IPS-18a (cell line): Measurements from ENCODE around the gene IL22RA1.

Source experiments
- H3K27ac ChIP-seq: one replicate; pipeline ENCODE4 v1.5.1; 2013; ENCODE audit warnings: low read length
- H3K27me3 ChIP-seq: one replicate; pipeline ENCODE4 v1.6.1; 2013; ENCODE audit warnings: mild to moderate bottlenecking, low read length; ENCODE audit not compliant: control insufficient read depth, insufficient read depth
- H3K36me3 ChIP-seq: one replicate; pipeline ENCODE4 v1.6.1; 2013; ENCODE audit warnings: low read depth, low read length; ENCODE audit not compliant: control insufficient read depth
- H3K4me1 ChIP-seq: one replicate; pipeline ENCODE4 v1.6.1; 2013; ENCODE audit warnings: low read depth, low read length; ENCODE audit not compliant: control insufficient read depth
- H3K4me3 ChIP-seq: one replicate; pipeline ENCODE4 v1.5.1; 2013; ENCODE audit warnings: low read length
- H3K9ac ChIP-seq: one replicate; pipeline ENCODE4 v1.6.1; 2013; ENCODE audit warnings: mild to moderate bottlenecking, low read length, moderate library complexity
- H3K9me3 ChIP-seq: one replicate; pipeline ENCODE4 v1.6.1; 2013; ENCODE audit warnings: low read depth, low read length; ENCODE audit not compliant: control insufficient read depth

The IL22RA1 gene

DNA sequence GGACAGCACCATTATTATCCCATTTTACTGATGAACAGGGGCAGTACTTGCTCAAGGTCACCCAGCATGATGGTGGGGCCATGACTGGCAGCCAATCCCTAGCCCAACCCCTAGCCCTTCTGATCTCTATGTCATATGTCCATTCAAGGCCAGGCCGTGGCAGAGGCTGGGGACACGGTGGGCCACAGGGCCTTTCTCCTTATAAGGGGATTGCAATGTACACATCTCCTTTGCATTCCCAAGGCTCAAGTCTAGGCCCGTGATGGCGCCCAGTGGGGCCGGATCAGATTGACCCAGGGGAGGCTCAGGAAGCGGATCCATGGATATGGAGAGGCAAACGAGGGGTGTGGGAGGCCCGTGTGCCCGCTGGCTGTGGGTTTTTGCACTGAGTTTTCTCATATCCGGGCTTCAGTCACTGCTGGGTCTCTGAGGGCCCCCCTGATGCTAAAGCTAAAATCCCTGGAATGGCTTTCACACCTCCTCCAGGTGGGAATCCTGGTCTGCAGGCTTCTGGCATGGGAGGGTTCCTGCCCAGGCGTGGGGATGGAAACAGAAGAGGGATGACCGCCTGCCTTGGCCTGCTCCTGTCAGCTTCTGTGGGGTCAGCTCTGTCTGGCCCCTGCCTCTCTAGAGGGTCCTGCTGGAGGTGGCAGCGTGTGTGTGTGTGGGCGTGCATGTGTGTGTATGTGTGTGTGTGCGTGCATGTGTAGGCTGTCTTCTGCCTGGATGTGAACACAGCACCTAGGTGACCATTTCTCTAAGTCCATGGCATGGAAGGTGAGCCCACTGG is 33.1 kb downstream of the IL22RA1 start:
- H3K27me3 ChIP-seq = peaks cover 5% of the 10 kb centered on the region
- no peaks in the 10 kb centered on the region for H3K9me3 ChIP-seq
- no peak overlapping the region for H3K4me3 ChIP-seq
- H3K36me3 ChIP-seq = no peaks in the 10 kb centered on the region
- H3K27ac ChIP-seq = no peak overlapping the region
- H3K9ac ChIP-seq = no peak overlapping the region
- H3K4me1 ChIP-seq = peaks cover 13% of the 10 kb centered on the region

DNA sequence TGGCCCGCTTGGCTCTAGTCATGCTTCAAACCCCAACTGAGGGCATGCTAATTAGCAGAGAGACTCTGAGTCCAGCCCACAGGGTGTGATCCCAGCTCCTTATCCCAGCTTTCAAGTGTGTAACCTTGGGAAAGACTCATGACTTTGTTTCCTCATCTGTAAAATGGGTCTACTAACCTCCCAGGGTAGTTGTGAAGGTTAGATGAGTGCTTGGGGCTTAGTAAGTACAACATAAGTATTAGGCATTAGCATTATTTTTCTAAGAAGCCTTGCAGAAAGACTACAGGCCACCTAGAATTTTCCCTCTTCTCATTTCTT is 33.8 kb downstream of the IL22RA1 start:
- no peaks in the 10 kb centered on the region for H3K9me3 ChIP-seq
- no peak overlapping the region for H3K27ac ChIP-seq
- H3K27me3 ChIP-seq = peaks cover 5% of the 10 kb centered on the region
- H3K4me1 ChIP-seq = peaks cover 10% of the 10 kb centered on the region
- H3K36me3 ChIP-seq = no peaks in the 10 kb centered on the region
- H3K4me3 ChIP-seq = no peak overlapping the region
- H3K9ac ChIP-seq = no peak overlapping the region

DNA sequence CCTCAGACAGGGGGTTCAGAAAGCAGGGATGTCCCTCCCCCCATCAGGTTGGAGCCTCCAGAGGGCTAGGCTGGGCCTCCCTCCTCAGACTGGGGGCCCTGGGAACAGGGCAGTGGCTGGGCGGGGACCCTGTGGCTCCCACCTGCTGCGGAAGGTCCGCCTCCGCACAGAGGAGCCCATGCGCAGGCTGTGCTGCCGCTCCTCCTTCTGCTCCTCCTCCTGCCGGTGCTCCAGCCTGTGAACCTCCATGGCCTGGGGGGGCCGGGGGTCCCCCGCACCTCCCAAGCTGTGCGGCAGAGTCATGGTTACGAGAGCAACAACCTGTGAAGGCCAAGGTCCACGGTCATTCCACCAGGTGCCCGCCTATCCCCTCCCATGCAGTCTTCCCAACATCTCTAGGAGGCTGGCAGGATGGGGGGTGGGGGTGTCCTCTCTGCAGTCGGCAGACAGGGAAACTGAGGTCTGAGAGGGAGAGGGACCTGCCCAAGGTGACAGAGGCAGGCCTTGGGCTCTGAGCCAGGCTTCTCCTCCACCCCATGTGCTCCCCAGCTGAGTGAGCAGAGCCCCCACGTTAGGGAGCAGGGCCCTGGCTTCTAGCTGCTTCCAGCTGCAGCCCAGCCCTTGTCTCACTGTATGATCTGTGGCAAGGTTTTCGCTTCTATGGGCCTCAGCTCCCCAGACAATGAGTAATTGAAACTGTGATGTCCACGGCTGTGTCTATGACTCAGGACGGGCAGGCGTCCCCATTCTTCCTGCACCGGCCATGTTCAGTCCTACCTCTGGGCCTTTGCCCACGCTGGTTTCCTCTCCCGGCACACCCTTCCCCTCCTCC is 34.4 kb downstream of the IL22RA1 start:
- no peak overlapping the region for H3K27ac ChIP-seq
- H3K27me3 ChIP-seq = peaks cover 5% of the 10 kb centered on the region
- no peak overlapping the region for H3K9ac ChIP-seq
- H3K4me1 ChIP-seq = peaks cover 10% of the 10 kb centered on the region
- H3K9me3 ChIP-seq = no peaks in the 10 kb centered on the region
- H3K4me3 ChIP-seq = no peak overlapping the region
- H3K36me3 ChIP-seq = no peaks in the 10 kb centered on the region

DNA sequence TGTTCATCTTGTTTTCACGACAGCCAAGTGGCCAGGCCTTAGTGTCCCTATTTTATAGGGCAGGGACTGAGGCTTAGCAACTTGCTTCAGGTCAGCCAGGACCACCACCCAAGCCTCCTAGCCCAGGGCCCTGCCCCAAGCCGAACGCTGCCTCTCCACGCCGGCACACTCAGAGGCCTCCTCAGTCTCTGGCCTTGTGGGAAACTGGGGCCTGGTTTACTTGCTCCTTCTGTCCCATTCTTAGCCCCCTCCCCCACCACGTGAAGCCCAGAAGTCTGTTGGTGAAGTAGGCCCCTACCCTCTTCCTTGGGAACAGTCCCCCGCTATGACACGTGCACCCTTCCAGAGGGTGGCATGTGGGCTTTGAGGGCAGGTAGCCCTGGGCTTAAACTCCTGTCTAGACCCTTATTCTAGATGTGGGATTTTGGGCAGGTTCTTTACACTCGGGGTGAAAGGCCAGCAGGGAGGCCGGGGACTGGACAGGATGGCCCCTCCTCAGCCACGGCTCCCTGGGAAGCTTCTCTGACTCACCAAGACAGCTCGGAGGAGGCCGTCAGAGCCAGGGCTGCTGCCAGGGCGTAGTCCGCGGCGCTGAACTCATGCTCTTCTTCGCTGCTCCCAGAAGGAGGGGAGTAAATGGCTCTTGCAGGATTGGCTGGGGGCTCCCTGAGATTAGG is 35.3 kb downstream of the IL22RA1 start:
- no peak overlapping the region for H3K9ac ChIP-seq

DNA sequence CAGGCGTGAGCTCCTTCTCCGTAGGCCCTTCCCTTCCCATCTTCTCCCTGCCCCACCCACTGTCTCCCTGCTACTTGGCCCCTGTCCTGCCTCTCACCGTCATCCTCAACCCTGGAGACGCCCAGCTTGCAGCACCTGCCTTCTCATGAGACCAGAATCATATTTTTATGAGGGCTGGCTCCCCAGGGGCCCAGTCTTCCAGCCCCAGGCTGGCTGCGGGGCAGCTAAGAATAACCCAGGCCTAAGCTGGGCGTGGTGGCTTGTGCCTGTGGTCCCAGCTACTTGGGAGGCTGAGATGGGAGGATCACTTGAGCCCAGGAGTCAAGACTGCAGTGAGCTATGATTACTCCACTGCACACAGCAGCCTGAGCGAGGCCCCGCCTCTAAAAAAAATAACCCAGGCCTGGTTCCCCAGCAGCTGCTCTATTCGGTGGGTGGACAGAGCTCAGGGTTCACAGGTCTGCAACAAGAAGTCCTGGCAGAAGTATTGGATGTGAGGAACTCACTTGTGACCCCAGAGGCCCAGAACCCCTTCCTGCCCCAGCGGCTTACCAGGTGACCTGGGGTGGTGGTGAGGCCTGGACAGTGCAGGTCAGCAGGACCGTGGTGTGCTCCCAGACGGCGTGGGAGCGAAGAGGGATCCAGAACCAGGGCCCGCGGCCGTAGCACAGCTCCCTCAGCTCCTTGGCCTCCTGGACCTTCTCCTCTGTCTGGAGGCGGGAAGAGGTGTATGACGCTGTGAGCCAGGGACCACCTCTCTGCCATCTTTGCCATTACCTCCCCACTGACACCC is 37.4 kb downstream of the IL22RA1 start:
- Histone ChIP-seq H3K27me3 (no peaks in the 10 kb centered on the region), H3K4me1 (peaks cover 4% of the 10 kb centered on the region), H3K27ac (no peak overlapping the region), H3K9me3 (no peaks in the 10 kb centered on the region), H3K36me3 (no peaks in the 10 kb centered on the region), H3K9ac (no peak overlapping the region), H3K4me3 (no peak overlapping the region)

More for the DNA sequence above, 35.3 kb downstream of the IL22RA1 start:
- Histone ChIP-seq H3K36me3 (no peaks in the 10 kb centered on the region), H3K9me3 (no peaks in the 10 kb centered on the region), H3K27me3 (peaks cover 5% of the 10 kb centered on the region), H3K4me3 (no peak overlapping the region), H3K4me1 (peaks cover 10% of the 10 kb centered on the region), H3K27ac (no peak overlapping the region)

DNA sequence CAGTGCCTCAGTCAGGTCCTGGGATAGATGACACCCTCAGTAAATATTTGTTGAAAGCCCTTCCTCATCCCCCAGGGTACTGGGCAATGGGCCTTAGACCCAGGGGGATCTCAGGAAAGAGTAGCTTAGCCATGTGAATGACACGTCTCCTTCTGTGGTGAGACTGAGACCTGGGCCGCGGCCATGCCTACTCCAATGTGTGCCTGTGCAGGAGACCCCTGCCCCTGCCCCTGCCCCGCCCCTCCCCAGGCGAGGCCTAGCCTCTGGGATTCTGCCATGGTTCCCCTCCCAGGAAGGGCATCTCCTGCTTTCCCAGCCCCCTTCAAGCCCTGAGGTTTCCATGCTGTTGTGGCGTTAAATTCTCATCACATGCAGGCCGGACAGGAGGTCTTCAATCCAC is 38.1 kb downstream of the IL22RA1 start:
- Histone ChIP-seq H3K27me3 (no peaks in the 10 kb centered on the region), H3K9ac (no peak overlapping the region), H3K27ac (no peak overlapping the region), H3K4me3 (no peak overlapping the region), H3K9me3 (no peaks in the 10 kb centered on the region), H3K36me3 (no peaks in the 10 kb centered on the region), H3K4me1 (peaks cover 4% of the 10 kb centered on the region)

DNA sequence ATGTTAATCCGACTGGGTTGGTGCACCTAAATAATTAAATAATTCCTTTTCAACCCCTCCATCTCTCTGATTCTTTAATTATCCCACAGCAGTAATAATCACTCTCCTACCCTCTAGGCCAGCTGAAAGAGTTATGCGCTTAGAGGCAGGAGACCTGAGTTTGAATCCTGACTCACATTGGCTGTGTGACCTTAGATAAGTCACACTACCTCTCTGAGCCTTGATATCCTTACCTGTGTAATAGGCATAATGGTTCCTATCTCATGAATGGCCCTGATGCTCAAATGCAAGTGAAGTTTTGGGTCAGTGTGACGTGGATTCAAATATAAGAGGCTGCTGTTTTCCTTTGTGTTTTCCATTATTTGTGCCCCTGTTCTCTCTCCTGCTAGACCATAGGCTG is 39.1 kb downstream of the IL22RA1 start:
- Histone ChIP-seq H3K27me3 (no peaks in the 10 kb centered on the region), H3K4me1 (peaks cover 4% of the 10 kb centered on the region), H3K9me3 (no peaks in the 10 kb centered on the region), H3K27ac (no peak overlapping the region), H3K4me3 (no peak overlapping the region), H3K9ac (no peak overlapping the region), H3K36me3 (no peaks in the 10 kb centered on the region)

DNA sequence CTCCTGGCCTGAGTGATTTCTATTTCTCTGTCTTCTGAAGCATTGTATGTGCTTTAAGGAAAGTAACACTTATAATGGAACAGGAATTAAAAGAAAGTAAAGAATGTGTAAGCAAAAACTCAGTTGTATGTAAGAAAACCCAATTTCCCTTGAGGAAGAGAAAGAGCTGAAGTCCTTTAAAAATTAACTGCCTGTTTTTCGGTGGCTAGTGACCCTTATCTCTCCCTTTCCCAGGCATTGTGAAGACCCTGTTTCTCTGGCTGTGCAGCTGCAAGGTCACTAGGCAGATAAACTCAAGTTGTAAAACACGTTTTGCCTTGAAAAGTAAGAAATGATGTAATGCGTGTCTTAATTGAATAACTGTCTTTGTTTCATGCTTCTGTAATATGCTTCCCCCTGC is 39.5 kb downstream of the IL22RA1 start:
- no peaks in the 10 kb centered on the region for H3K36me3 ChIP-seq
- H3K4me1 ChIP-seq = peaks cover 4% of the 10 kb centered on the region
- no peak overlapping the region for H3K9ac ChIP-seq
- no peak overlapping the region for H3K27ac ChIP-seq
- no peak overlapping the region for H3K4me3 ChIP-seq
- no peaks in the 10 kb centered on the region for H3K9me3 ChIP-seq
- H3K27me3 ChIP-seq = no peaks in the 10 kb centered on the region

DNA sequence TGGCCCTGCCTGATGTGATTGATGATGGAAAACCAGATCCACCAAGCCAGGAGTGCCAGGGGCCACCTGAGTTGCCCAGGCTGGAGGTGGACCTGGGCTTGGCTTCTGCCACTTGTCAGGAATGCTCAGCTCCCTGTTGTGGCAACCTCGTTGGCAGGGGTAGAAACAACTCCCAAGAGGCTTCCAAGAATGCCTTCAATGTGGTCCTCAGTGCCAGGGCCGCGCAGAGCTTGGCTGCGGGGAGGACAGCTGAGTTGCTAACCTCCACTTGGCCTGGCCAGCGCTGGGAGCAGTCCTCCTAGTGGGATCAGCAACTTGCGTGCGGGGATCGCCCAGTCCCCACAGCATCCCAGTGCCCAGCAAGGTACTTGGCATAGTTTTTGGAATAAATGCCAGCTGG is 40.0 kb downstream of the IL22RA1 start:
- H3K4me3 ChIP-seq = no peak overlapping the region
- no peaks in the 10 kb centered on the region for H3K27me3 ChIP-seq
- H3K27ac ChIP-seq = no peak overlapping the region
- H3K36me3 ChIP-seq = no peaks in the 10 kb centered on the region
- no peak overlapping the region for H3K9ac ChIP-seq
- H3K4me1 ChIP-seq = peaks cover 4% of the 10 kb centered on the region
- H3K9me3 ChIP-seq = no peaks in the 10 kb centered on the region

DNA sequence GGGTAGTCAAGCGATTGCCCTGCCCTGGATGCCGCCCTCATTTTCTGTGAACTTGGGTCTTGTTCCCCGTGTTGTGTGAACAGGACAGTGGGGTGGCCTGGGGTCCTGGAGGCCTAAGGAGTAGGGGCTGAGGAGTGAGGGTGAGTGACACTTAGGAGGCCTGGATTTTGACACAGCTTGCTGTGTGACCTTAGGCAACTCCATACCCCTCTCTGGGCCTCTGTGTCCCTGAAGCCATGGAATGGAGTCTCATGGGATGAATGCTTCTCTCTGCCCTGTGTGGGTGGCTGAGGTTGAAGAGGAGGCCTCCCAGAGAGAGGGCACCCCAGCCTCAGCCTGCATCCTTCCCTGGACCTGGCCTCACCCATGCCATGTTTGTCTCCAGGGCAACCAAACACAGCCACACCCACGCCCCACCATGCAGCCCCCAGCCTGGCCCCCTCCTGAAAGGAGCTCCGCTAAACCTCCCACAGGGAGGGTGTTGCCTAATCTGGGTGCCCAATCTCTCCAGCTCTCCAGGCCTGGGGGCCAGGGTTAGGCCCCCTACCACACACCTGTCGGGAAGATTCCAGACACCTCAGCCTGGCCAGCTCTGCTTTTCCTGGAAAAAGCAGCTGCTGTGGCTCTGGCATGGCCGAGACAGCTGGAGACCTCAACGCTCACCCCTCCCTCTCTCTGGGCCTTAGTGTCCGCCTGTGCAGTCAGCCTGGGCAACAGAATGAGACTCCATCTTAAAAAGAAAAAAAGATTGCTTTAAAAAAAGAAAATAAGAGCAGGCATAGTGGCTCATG is 40.9 kb downstream of the IL22RA1 start:
- Histone ChIP-seq H3K9ac (no peak overlapping the region), H3K27me3 (no peaks in the 10 kb centered on the region), H3K27ac (no peak overlapping the region), H3K9me3 (no peaks in the 10 kb centered on the region), H3K4me1 (no peaks in the 10 kb centered on the region), H3K4me3 (no peak overlapping the region), H3K36me3 (no peaks in the 10 kb centered on the region)
